Neuronal stem cell (in vitro differentiated cells): Measurements from ENCODE around the gene EPHA10. TPM values are rescaled to one million over a fixed set of nuclear protein-coding genes. Genes with fewer than 3 reads are reported as not detected.

Experiments
- DNase-seq: peaks from one replicate; pipeline ENCODE4 v3.0.0-alpha.2; 2013; ENCODE audit warnings: low spot score
- H2AFZ ChIP-seq: one replicate; pipeline ENCODE4 v1.6.1; 2013; ENCODE audit warnings: mild to moderate bottlenecking, low read length, inconsistent platforms
- H2AK5ac ChIP-seq: 2 replicates; pipeline ENCODE4 v1.6.1; 2013; ENCODE audit warnings: low read depth, mild to moderate bottlenecking, inconsistent platforms, low read length, moderate library complexity, mixed read lengths
- H2BK120ac ChIP-seq: 2 replicates; pipeline ENCODE4 v1.6.1; 2013; ENCODE audit warnings: low read depth, mild to moderate bottlenecking, inconsistent platforms, low read length, moderate library complexity, mixed read lengths
- H2BK12ac ChIP-seq: one replicate; pipeline ENCODE4 v1.6.1; 2013; ENCODE audit warnings: low read length, inconsistent platforms
- H2BK15ac ChIP-seq: 2 replicates; pipeline ENCODE4 v1.6.1; 2013; ENCODE audit warnings: mild to moderate bottlenecking, low read length, inconsistent platforms, mixed read lengths
- H2BK5ac ChIP-seq: one replicate; pipeline ENCODE4 v1.6.1; 2013; ENCODE audit warnings: inconsistent platforms, mild to moderate bottlenecking, low read length, moderate library complexity
- H3K14ac ChIP-seq: one replicate; pipeline ENCODE4 v1.6.1; 2013; ENCODE audit warnings: low read length, inconsistent platforms
- H3K18ac ChIP-seq: 2 replicates; pipeline ENCODE4 v1.6.1; 2013; ENCODE audit warnings: low read length, inconsistent platforms
- H3K23ac ChIP-seq: 2 replicates; pipeline ENCODE4 v1.6.1; 2013; ENCODE audit warnings: low read depth, mild to moderate bottlenecking, mixed read lengths, low read length, inconsistent platforms; ENCODE audit not compliant: poor library complexity
- H3K27ac ChIP-seq: replicated peaks from 3 replicates; pipeline ENCODE4 v1.5.1; 2013; ENCODE audit warnings: low read length, inconsistent platforms
- H3K27me3 ChIP-seq, 3 experiments: 2 replicates each; pipeline ENCODE4 v1.6.1; 2013; ENCODE audit warnings: low read length in 3 of 3, mild to moderate bottlenecking in 2 of 3, inconsistent platforms in 1 of 3, low read depth in 1 of 3, mixed read lengths in 1 of 3, moderate library complexity in 1 of 3; ENCODE audit not compliant: control insufficient read depth in 3 of 3, insufficient read depth in 3 of 3
- H3K36me3 ChIP-seq, 2 donors: replicated peaks in 1 of 2; 2 replicates each; pipeline ENCODE4 v1.6.1; 2013; ENCODE audit warnings: low read length in 2 of 2; ENCODE audit not compliant: control insufficient read depth in 2 of 2, insufficient read depth in 2 of 2
- H3K4ac ChIP-seq: 2 replicates; pipeline ENCODE4 v1.6.1; 2013; ENCODE audit warnings: inconsistent platforms, mild to moderate bottlenecking, low read length, moderate library complexity
- H3K4me1 ChIP-seq, 2 donors: 1 replicate in 1 of 2; 2 replicates in 1 of 2; pipeline ENCODE4 v1.6.1; 2013; ENCODE audit warnings: low read length in 2 of 2, low read depth in 1 of 2; ENCODE audit not compliant: control insufficient read depth in 2 of 2, insufficient read depth in 1 of 2
- H3K4me2 ChIP-seq: one replicate; pipeline ENCODE4 v1.6.1; 2013; ENCODE audit warnings: mild to moderate bottlenecking, low read length, inconsistent platforms; ENCODE audit not compliant: insufficient read depth, poor library complexity, severe bottlenecking
- H3K4me3 ChIP-seq, 2 donors: 2 replicates each; pipeline ENCODE4 v1.5.1; 2013; ENCODE audit warnings: low read length in 2 of 2, mild to moderate bottlenecking in 2 of 2, inconsistent platforms in 1 of 2, moderate library complexity in 1 of 2
- H3K79me1 ChIP-seq: one replicate; pipeline ENCODE4 v1.6.1; 2013; ENCODE audit warnings: low read depth, mild to moderate bottlenecking, inconsistent platforms, low read length, moderate library complexity
- H3K9ac ChIP-seq: one replicate; pipeline ENCODE4 v1.6.1; 2013; ENCODE audit warnings: mild to moderate bottlenecking, low read depth, low read length, inconsistent platforms; ENCODE audit not compliant: poor library complexity
- H3K9me3 ChIP-seq, 2 donors: replicated peaks in 1 of 2; 2 replicates each; pipeline versions ENCODE3 to v1.6.1; 2013; ENCODE audit warnings: low read length in 2 of 2, mild to moderate bottlenecking in 2 of 2, inconsistent platforms in 1 of 2, low read depth in 1 of 2, mixed read lengths in 1 of 2, moderate library complexity in 1 of 2; ENCODE audit not compliant: control insufficient read depth in 2 of 2, insufficient read depth in 1 of 2
- H4K8ac ChIP-seq: one replicate; pipeline ENCODE4 v1.6.1; 2013; ENCODE audit warnings: low read depth, mild to moderate bottlenecking, inconsistent platforms, low read length, moderate library complexity
- H4K91ac ChIP-seq: one replicate; pipeline ENCODE4 v1.6.1; 2013; ENCODE audit warnings: low read length, low read depth, mild to moderate bottlenecking, inconsistent platforms; ENCODE audit not compliant: poor library complexity
- WGBS, 2 donors: extraction: QIAGEN DNeasy Blood & Tissue Kit; methylation state at CpG; one replicate each; pipeline ENCODE4 v1.1.7; 2013; ENCODE audit warnings: missing lambda C conversion rate in 2 of 2, mixed read lengths in 1 of 2; ENCODE audit not compliant: insufficient read length in 2 of 2, insufficient replicate concordance in 1 of 2; ENCODE audit errors: extremely low coverage in 2 of 2; 5-methylcytosine and 5-hydroxymethylcytosine counted together
- small RNA-seq: library from polyadenylated mRNA; stranded (forward); fragments of <200 nt; extraction: miRNeasy Mini kit (QIAGEN cat#:217004); gene quantifications from one replicate; pipeline ENCODE3, GENCODE V24; 2013; ENCODE audit not compliant: insufficient read depth

Gene EPHA10

DNA sequence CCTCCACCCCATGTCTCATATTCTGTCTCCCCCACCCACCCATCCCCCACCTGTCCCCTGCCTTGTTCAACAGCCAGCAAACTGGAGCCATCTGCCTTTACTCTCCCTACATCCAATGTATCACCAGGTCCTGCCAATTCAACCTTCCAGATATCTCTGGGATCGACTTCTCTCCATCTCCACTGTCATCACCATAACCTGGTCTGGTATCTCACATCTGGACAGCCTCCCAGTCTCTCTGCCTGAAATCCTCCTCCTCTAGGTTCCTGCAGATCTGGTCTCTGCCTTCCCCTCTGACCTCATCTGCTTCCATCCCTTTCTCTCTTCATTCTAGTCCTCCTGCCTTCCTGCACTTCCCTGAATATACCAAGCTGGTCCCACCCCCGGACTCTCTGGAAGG, 94.8 kb downstream of the EPHA10 start:
- Histone ChIP-seq H3K4me1 (peaks cover 0 to 5% of the 10 kb centered on the region in 2 donors), H3K4me3 (no peak overlapping the region), H2BK12ac (no peak overlapping the region), H2AK5ac (no peak overlapping the region), H3K14ac (no peak overlapping the region), H3K4me2 (no peak overlapping the region), H4K91ac (no peak overlapping the region), H3K9ac (no peak overlapping the region), H3K9me3 (no peaks in the 10 kb centered on the region), H3K4ac (no peak overlapping the region), H2BK120ac (no peak overlapping the region), H4K8ac (no peak overlapping the region), H3K27ac (no peak overlapping the region), H2BK5ac (no peak overlapping the region), H3K36me3 (no peaks in the 10 kb centered on the region), H3K18ac (no peak overlapping the region), H2BK15ac (no peak overlapping the region), H3K23ac (no peak overlapping the region), H3K79me1 (no peaks in the 10 kb centered on the region), H2AFZ (no peak overlapping the region), H3K27me3 (peaks cover 0 to 75% (median 2%) of the 10 kb centered on the region in 3 experiments)
- no peak for DNase-seq
- WGBS, 2 donors, result no CpG with 5 or more reads among the region's 2 CpGs

GRCh38 chr1:37667023-37667671, 97.8 kb downstream of the EPHA10 start:
- no peak overlapping the region for H2BK15ac ChIP-seq
- H3K79me1 ChIP-seq, result no peaks in the 10 kb centered on the region
- H2BK5ac ChIP-seq, result no peak overlapping the region
- H2AK5ac ChIP-seq, result no peak overlapping the region
- no peaks in the 10 kb centered on the region for H3K9me3 ChIP-seq
- no peak overlapping the region for H3K14ac ChIP-seq
- no peaks in the 10 kb centered on the region for H3K36me3 ChIP-seq
- H4K8ac ChIP-seq, result no peak overlapping the region
- no peak for DNase-seq
- no peak overlapping the region for H2AFZ ChIP-seq
- H4K91ac ChIP-seq, result no peak overlapping the region
- H3K4me1 ChIP-seq, result peaks cover 0 to 11% of the 10 kb centered on the region in 2 donors
- H3K4ac ChIP-seq, result no peak overlapping the region
- no CpG with 5 or more reads among the region's 17 CpGs for WGBS, 2 donors
- H3K27ac ChIP-seq, result no peak overlapping the region
- peak overlapping the region; percentile 21 for H3K18ac ChIP-seq
- H3K4me2 ChIP-seq, result no peak overlapping the region
- no peak overlapping the region for H3K9ac ChIP-seq
- peak overlapping the region; percentile 86 for H2BK12ac ChIP-seq
- H3K4me3 ChIP-seq, result no peak overlapping the region
- no peak overlapping the region for H3K23ac ChIP-seq
- H3K27me3 ChIP-seq, result peaks cover 0 to 76% (median 2%) of the 10 kb centered on the region in 3 experiments
- H2BK120ac ChIP-seq, result no peak overlapping the region

DNA sequence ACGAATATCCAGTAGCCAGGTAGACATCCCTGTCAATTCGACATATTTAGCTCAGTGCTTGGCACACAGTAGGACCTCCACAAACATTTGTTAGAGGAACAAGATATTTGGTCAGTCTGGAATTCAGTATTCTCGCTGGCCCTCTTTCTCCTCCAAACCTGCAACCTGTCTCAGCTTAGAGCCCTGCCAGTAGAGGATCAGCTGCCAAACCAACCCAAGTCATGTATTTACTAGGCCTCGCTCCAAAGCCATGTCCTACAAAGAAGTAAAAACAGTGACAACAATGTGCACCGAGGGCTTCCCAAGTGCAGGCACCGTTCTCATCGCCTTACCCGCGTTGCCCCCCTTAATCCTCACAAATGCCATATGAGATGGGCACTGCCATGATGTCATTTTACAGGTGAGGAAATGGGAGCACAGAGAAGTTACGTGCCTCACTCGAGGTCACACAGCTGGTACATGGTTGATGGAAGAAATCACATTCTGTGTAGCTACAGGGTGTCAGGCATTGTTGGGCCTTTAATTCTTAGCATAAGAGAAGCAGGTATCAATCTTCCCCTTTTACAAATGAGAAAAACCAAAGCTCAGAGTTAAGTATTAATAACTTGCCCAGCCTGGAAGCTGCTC, 98.6 kb downstream of the EPHA10 start:
- Histone ChIP-seq H3K27me3 (peaks cover 0 to 77% (median 2%) of the 10 kb centered on the region in 3 experiments), H3K18ac (no peak overlapping the region), H3K4me1 (peaks cover 0 to 11% of the 10 kb centered on the region in 2 donors), H3K27ac (no peak overlapping the region), H2BK120ac (no peak overlapping the region), H2BK12ac (no peak overlapping the region), H3K4me2 (no peak overlapping the region), H4K91ac (no peak overlapping the region), H3K9ac (no peak overlapping the region), H2AFZ (no peak overlapping the region), H3K9me3 (no peaks in the 10 kb centered on the region), H3K4ac (no peak overlapping the region), H3K36me3 (no peaks in the 10 kb centered on the region), H3K14ac (no peak overlapping the region), H2BK5ac (no peak overlapping the region), H3K79me1 (no peaks in the 10 kb centered on the region), H2AK5ac (no peak overlapping the region), H3K4me3 (no peak overlapping the region), H3K23ac (no peak overlapping the region), H4K8ac (no peak overlapping the region), H2BK15ac (no peak overlapping the region)
- DNase-seq, result no peak
- no CpG with 5 or more reads among the region's 11 CpGs for WGBS, 2 donors

Small RNAs within 50 kb of the gene (small RNA-seq; reads per million reads assigned to genes)
- gene RF00019, result not detected
